ENCODE measurements around the gene LMBR1L.
"Not testable (repeated sequence)": the region's sequence is repeated elsewhere in the genome, so short reads cannot be mapped to it uniquely, and the experiment has no call there.

Gene LMBR1L

GRCh38 chr12:49110464-49111155 is at the start of gene LMBR1L:
TSS of gene LMBR1L (minus strand) at chr12:49110847. CDS start at chr12:49110555, 292 bp downstream.
- peak; percentile 97 for DNase-seq (ENCODE audit: low read depth)

- no peak for DNase-seq (ENCODE audit: low read depth)
Observed at GRCh38 chr12:49160399-49160798, 49.8 kb upstream of the LMBR1L start.

GRCh38 chr12:49154221-49154620 is 43.6 kb upstream of the LMBR1L start:
- no peak for DNase-seq (ENCODE audit: low read depth)

GRCh38 chr12:49147384-49147783 is 36.7 kb upstream of the LMBR1L start:
- DNase-seq (ENCODE audit: low read depth) = no peak

- no peak for DNase-seq (ENCODE audit: low read depth)
Observed at GRCh38 chr12:49146406-49146805, 35.8 kb upstream of the LMBR1L start.

GRCh38 chr12:49144384-49144783 is 33.7 kb upstream of the LMBR1L start:
- DNase-seq (ENCODE audit: low read depth) = no peak

GRCh38 chr12:49138999-49139398 is 28.4 kb upstream of the LMBR1L start:
- no peak for DNase-seq (ENCODE audit: low read depth)

GRCh38 chr12:49138587-49138986 is 27.9 kb upstream of the LMBR1L start:
- no peak for DNase-seq (ENCODE audit: low read depth)

- DNase-seq (ENCODE audit: low read depth) = no peak
Observed at GRCh38 chr12:49137476-49137875, 26.8 kb upstream of the LMBR1L start.

- not testable (repeated sequence) for DNase-seq (ENCODE audit: low read depth)
Observed at GRCh38 chr12:49136997-49137396, 26.4 kb upstream of the LMBR1L start.

GRCh38 chr12:49133590-49133989 is 22.9 kb upstream of the LMBR1L start:
- DNase-seq (ENCODE audit: low read depth) = no peak

GRCh38 chr12:49133014-49133413 is 22.4 kb upstream of the LMBR1L start:
- DNase-seq (ENCODE audit: low read depth) = no peak

GRCh38 chr12:49131894-49132461 is 21.3 kb upstream of the LMBR1L start:
- peak; percentile 53 for DNase-seq (ENCODE audit: low read depth)

GRCh38 chr12:49131051-49131893 is 20.6 kb upstream of the LMBR1L start, which contains the start of gene TUBA1B:
TSS of gene TUBA1B (minus strand) at chr12:49131395. CDS start at chr12:49131300, 95 bp downstream.
- DNase-seq (ENCODE audit: low read depth) = peak; percentile 82

- DNase-seq (ENCODE audit: low read depth) = peak; percentile 91
Observed at GRCh38 chr12:49130151-49131050, 19.8 kb upstream of the LMBR1L start.

GRCh38 chr12:49129332-49130150 is 18.9 kb upstream of the LMBR1L start:
- no peak for DNase-seq (ENCODE audit: low read depth)

GRCh38 chr12:49127971-49128370 is 17.3 kb upstream of the LMBR1L start:
- not testable (repeated sequence) for DNase-seq (ENCODE audit: low read depth)

GRCh38 chr12:49126852-49127763 is 16.5 kb upstream of the LMBR1L start:
- no peak for DNase-seq (ENCODE audit: low read depth)

- DNase-seq (ENCODE audit: low read depth) = peak; percentile 60
Observed at GRCh38 chr12:49121047-49121696, 10.5 kb upstream of the LMBR1L start.
